ENCODE data around the gene AHCYL2. TPM values are rescaled to one million over a fixed set of nuclear protein-coding genes. Genes with fewer than 3 reads are reported as not detected.

AHCYL2 gene
- total RNA-seq, 2 donors from 2014 or later, result 28.3 to 31.4 TPM

DNA sequence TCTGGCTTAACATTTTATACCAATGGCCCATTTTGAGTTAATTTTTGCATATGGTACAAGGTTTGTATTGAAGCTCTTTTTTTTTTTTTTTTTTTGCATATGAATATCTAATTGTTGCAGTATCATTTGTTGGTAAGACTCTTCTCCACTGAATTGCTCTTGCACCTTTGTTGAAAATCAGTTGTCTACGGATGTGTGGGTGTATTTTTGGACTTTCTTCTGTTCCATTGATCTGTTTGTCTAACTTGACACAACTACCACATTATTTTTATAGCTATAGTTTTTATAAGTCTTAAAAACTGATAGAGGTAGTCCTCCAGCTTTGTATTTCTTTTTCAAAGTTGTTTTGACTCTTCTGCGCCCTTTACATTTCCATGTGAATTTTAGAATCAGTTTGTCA lies 53.9 kb downstream of the AHCYL2 start:
- DNase-seq (ENCODE audit: low spot score), result no peak
- no peaks in the 10 kb centered on the region for H3K36me3 ChIP-seq
- no peak overlapping the region for H3K27ac ChIP-seq
- no peaks in the 10 kb centered on the region for H3K27me3 ChIP-seq (replicated peaks; ENCODE audit: insufficient read depth)
- no peak overlapping the region for H3K4me3 ChIP-seq
- no peak for ATAC-seq (ENCODE audit: insufficient number of reproducible peaks, low FRiP score, low read depth)
- TF ChIP-seq, protein P1, sequence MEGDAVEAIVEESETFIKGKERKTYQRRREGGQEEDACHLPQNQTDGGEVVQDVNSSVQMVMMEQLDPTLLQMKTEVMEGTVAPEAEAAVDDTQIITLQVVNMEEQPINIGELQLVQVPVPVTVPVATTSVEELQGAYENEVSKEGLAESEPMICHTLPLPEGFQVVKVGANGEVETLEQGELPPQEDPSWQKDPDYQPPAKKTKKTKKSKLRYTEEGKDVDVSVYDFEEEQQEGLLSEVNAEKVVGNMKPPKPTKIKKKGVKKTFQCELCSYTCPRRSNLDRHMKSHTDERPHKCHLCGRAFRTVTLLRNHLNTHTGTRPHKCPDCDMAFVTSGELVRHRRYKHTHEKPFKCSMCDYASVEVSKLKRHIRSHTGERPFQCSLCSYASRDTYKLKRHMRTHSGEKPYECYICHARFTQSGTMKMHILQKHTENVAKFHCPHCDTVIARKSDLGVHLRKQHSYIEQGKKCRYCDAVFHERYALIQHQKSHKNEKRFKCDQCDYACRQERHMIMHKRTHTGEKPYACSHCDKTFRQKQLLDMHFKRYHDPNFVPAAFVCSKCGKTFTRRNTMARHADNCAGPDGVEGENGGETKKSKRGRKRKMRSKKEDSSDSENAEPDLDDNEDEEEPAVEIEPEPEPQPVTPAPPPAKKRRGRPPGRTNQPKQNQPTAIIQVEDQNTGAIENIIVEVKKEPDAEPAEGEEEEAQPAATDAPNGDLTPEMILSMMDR (IDR thresholded peaks at IDR 0.05), result no peak
- no peaks in the 10 kb centered on the region for H3K9me3 ChIP-seq
- H3K4me1 ChIP-seq (ENCODE audit: control insufficient read depth in 1 of 2, low read depth in 2 of 2), result no peaks in the 10 kb centered on the region

DNA sequence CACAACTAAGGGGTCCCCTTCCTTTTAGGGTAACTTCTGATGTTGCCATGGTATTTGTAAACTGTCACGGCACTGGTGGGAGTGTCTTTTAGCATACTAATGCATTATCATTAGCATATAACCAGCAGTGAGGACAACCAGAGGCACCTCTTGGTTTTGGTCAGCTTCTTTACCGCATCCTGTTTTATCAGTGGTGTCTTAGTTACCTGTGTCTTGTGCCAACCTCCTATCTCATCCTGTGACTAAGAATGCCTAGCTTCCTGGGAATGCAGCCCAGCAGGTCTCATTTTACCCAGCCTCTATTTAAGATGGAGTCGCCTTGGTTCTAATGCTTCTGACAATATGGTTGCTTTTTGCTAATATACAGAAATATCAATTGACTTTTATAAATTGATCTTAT lies 54.9 kb downstream of the AHCYL2 start:
- TF ChIP-seq, protein P1 (IDR thresholded peaks at IDR 0.05), result no peak
- no peak for ATAC-seq (ENCODE audit: insufficient number of reproducible peaks, low FRiP score, low read depth)
- H3K27me3 ChIP-seq (replicated peaks; ENCODE audit: insufficient read depth), result no peaks in the 10 kb centered on the region

DNA sequence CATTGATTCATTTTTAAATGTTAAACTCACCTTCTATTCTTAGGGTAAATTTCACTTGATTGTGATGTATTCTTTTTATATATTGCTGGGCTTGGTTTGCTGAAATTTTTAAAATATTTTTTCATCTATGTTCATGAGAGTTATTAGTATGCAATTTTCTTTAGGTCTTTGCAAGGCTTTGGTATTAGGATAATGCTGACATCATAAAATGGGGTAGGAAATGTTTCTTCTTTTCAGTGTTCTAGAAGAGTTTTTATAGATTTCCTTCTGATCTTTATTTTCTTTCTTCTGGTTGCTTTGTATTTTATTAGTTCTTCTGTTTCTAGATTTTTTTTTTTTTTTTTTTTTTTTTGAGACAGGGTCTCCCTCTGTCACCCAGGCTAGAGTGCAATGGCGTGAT lies 56.3 kb downstream of the AHCYL2 start:
- H3K4me3 ChIP-seq, result no peak overlapping the region
- DNase-seq (ENCODE audit: low spot score) (no peak), ATAC-seq (ENCODE audit: insufficient number of reproducible peaks, low FRiP score, low read depth) (no peak)
- H3K36me3 ChIP-seq, result no peaks in the 10 kb centered on the region
- H3K9me3 ChIP-seq, result no peaks in the 10 kb centered on the region
- H3K27me3 ChIP-seq (replicated peaks; ENCODE audit: insufficient read depth), result no peaks in the 10 kb centered on the region
- TF ChIP-seq, protein P1 (IDR thresholded peaks at IDR 0.05), result no peak
- no peaks in the 10 kb centered on the region for H3K4me1 ChIP-seq (ENCODE audit: control insufficient read depth in 1 of 2, low read depth in 2 of 2)
- H3K27ac ChIP-seq, result no peak overlapping the region

More for the DNA sequence above, 54.9 kb downstream of the AHCYL2 start:
- Histone ChIP-seq H3K36me3 (no peaks in the 10 kb centered on the region), H3K27ac (no peak overlapping the region), H3K4me3 (no peak overlapping the region), H3K9me3 (no peaks in the 10 kb centered on the region), H3K4me1 (ENCODE audit: control insufficient read depth in 1 of 2, low read depth in 2 of 2) (no peaks in the 10 kb centered on the region)
- no peak for DNase-seq (ENCODE audit: low spot score)

DNA sequence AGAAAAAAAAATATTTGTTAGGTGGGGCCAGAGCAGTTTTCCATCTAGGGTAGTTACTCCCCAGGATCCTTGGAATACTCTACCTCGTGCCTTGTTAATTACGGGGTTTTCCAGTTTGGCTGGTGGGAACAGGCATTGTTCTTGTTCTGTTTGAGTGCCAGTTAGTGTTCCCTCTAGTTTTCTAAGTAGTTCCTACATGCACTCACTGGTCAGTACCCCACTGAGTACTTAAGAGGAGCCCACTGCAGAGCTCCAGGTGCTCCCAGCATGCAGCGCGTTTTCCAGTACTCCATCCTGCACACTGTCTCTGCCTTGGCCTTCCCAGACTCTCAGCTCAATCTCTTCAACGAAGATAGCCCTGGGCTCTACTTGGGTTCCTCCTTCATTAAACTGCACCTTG lies 58.0 kb downstream of the AHCYL2 start:
- Histone ChIP-seq H3K9me3 (no peaks in the 10 kb centered on the region), H3K4me1 (ENCODE audit: control insufficient read depth in 1 of 2, low read depth in 2 of 2) (no peaks in the 10 kb centered on the region), H3K27ac (no peak overlapping the region), H3K36me3 (no peaks in the 10 kb centered on the region), H3K27me3 (replicated peaks; ENCODE audit: insufficient read depth) (no peaks in the 10 kb centered on the region), H3K4me3 (no peak overlapping the region)
- no peak for ATAC-seq (ENCODE audit: insufficient number of reproducible peaks, low FRiP score, low read depth)
- no peak for DNase-seq (ENCODE audit: low spot score)
- TF ChIP-seq, protein P1 (IDR thresholded peaks at IDR 0.05), result no peak

DNA sequence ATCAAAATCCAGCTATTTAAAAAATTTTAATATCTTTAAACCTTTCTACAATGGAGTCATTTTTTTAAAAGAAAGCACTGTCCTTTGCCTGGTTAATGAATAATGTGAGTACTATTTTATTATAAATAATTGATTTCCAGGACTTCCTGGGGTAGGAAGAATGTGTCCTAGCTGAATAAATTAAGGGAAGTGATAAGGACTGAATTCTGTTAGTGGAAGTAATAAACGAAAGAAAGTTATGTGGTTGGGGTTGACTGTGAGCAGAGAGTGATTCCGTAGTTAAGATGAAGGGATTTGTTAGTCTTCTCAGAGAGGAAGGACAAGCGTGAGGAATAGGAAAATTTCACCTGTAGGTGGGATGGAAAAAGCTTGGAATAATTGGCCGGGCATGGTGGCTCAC lies 59.1 kb downstream of the AHCYL2 start:
- TF ChIP-seq, protein P1 (IDR thresholded peaks at IDR 0.05), result no peak
- no peak overlapping the region for H3K4me3 ChIP-seq
- no peaks in the 10 kb centered on the region for H3K4me1 ChIP-seq (ENCODE audit: control insufficient read depth in 1 of 2, low read depth in 2 of 2)
- no peaks in the 10 kb centered on the region for H3K9me3 ChIP-seq
- no peaks in the 10 kb centered on the region for H3K27me3 ChIP-seq (replicated peaks; ENCODE audit: insufficient read depth)
- no peak for ATAC-seq (ENCODE audit: insufficient number of reproducible peaks, low FRiP score, low read depth)
- H3K27ac ChIP-seq, result no peak overlapping the region
- H3K36me3 ChIP-seq, result no peaks in the 10 kb centered on the region
- DNase-seq (ENCODE audit: low spot score), result no peak

All from thoracic aorta (tissue), 2 donors.